LNCAP (cell line): ENCODE data around the gene ZDHHC12.

Experiments used
- CTCF ChIP-seq: fragments of 450-650 bp; IDR thresholded peaks from 2 replicates; pipeline ENCODE4 v1.5.1; 2017; ENCODE audit warnings: mild to moderate bottlenecking

ZDHHC12 gene

GRCh38 chr9:128713941-128714573 is 9.9 kb downstream of the ZDHHC12 start:
- TF ChIP-seq CTCF, result no peak

DNA sequence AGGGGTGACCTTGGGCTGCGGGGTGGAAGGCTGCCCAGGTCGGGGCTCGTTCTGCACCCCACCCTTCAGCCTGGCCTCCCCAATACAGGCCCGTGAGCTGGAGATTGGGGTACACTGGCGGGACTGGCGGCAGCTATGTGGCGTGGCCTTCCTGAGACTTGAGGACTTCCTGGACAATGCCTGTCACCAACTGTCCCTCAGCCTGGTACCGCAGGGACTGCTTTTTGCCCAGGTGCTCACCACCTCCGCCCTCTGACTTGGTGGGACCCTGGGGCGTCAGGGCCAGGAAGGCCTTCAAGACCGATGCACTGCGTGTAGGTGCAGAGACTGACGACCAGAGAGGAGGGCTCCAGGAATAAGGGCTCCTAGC is 10.5 kb downstream of the ZDHHC12 start:
- TF ChIP-seq CTCF, result no peak

- TF ChIP-seq CTCF, result no peak
These were observed 11.2 kb downstream of the ZDHHC12 start for GRCh38 chr9:128712451-128713410.

DNA sequence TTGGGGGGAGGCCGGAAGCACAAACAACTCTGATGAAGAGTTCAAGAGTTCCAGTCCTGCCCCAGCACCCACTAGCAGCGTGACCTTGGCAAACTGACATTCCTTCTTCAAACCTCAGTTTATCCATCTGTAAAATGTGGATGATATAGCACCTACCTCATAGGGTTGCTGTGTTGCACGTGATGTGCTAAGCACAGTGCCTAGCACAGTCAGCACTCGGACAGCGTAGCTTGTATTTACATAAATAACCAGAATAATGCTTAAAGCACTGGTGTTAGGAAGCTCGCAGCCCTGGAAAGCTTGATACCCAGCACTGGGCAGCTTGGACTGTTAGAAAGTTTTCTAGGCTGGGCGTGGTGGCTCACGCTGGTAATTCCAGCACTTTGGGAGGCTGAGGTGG is 16.5 kb downstream of the ZDHHC12 start:
- TF ChIP-seq CTCF, result no peak

GRCh38 chr9:128706671-128707381 is 17.1 kb downstream of the ZDHHC12 start:
- TF ChIP-seq CTCF, result no peak

- no peak for TF ChIP-seq CTCF
These were observed 17.9 kb downstream of the ZDHHC12 start for GRCh38 chr9:128706045-128706444.

DNA sequence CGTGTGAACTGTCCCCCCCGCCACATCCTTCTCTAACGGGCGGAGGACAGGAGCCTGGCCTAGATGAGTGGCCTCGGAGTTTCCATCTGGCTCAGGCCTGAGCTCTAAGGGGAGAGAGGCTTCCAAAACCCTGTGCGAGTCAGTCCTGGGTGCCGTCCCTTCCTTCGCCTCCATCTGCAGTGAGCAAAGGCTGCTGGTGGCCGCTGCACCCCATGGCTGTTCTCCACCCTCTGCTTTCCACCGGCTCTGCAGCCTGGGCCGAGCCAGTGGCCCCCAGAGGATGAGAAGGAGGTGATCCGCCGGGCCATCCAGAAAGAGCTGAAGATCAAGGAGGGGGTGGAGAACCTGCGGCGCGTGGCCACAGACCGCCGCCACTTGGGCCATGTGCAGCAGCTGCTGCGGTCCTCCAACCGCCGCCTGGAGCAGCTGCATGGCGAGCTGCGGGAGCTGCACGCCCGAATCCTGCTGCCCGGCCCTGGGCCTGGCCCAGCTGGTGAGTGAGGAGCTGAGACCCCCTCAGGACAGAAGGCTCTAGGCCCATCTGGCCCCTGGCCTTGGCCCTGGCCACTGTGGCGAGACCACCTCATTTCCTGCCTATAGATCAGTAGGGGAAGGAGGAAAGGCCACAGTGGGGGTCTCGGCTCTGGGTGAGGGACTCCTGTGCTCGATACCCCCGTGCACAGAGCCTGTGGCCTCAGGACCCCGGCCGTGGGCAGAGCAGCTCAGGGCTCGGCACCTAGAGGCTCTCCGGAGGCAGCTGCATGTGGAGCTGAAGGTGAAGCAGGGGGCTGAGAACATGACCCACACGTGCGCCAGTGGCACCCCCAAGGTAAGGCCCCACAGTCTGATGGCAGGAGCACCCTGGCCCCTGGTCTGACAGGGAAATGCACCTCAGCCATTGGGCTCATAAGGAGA is 18.6 kb downstream of the ZDHHC12 start:
- no peak for TF ChIP-seq CTCF
